HUES64 (cell line): ENCODE measurements around the gene KRTAP19-8.

ENCODE experiments used
- H3K27ac ChIP-seq: 2 replicates; pipeline ENCODE4 v1.7.0; 2013; ENCODE audit warnings: low read depth, low read length, inconsistent platforms
- H3K27me3 ChIP-seq: 2 replicates; pipeline ENCODE4 v1.6.1; 2013; ENCODE audit warnings: mild to moderate bottlenecking, low read length; ENCODE audit not compliant: insufficient read depth
- H3K36me3 ChIP-seq: 2 replicates; pipeline ENCODE4 v1.6.1; 2013; ENCODE audit warnings: mild to moderate bottlenecking, low read length; ENCODE audit not compliant: insufficient read depth
- H3K4me1 ChIP-seq: 2 replicates; pipeline ENCODE4 v1.6.1; 2013; ENCODE audit warnings: mild to moderate bottlenecking, low read length, moderate library complexity; ENCODE audit not compliant: insufficient read depth
- H3K4me3 ChIP-seq: 2 replicates; pipeline ENCODE4 v1.5.1; 2013; ENCODE audit warnings: mild to moderate bottlenecking, low read length, moderate library complexity
- H3K9ac ChIP-seq: 2 replicates; pipeline ENCODE4 v1.6.1; 2013; ENCODE audit warnings: mild to moderate bottlenecking, low read depth, low read length
- H3K9me3 ChIP-seq: 2 replicates; pipeline ENCODE4 v1.6.1; 2013; ENCODE audit warnings: low read depth, low read length; ENCODE audit not compliant: insufficient read depth
- WGBS: fragments of 150-250, 120-280 bp; methylation state at CpG from one replicate; pipeline ENCODE4 v1.1.7; 2013; ENCODE audit warnings: missing lambda C conversion rate; 5-methylcytosine and 5-hydroxymethylcytosine counted together

The KRTAP19-8 gene

GRCh38 chr21:31008355-31008754 is 29.9 kb downstream of the KRTAP19-8 start:
- WGBS: 93% methylated on average over 1 of the region's 1 CpG
- H3K9me3 ChIP-seq: peaks cover 2% of the 10 kb centered on the region; the same call in 1 of the 2 replicates
- H3K9ac ChIP-seq: no peak overlapping the region
- no peak overlapping the region for H3K4me3 ChIP-seq
- H3K27me3 ChIP-seq: no peaks in the 10 kb centered on the region
- H3K27ac ChIP-seq: no peak overlapping the region
- no peaks in the 10 kb centered on the region for H3K36me3 ChIP-seq
- no peaks in the 10 kb centered on the region for H3K4me1 ChIP-seq

DNA sequence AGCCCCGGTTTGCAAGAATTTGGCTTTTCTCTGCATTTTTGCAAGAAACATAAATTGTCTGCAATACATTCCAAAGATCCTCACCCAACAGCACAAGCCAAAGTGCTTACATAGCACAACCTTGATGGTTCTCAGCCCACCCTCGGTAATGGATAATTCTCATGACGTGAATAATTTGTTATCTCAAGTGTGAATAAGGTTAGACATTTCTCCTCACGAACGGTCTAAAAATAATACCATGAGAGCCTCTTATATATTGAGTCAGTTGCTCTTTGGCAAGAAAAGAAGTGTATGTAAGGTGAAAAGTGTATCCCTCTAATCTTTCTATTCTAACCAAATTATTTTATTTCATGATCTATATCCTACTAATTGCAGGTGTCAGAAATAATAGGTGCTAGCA is 33.3 kb downstream of the KRTAP19-8 start:
- WGBS: 94% methylated on average over 5 of the region's 5 CpGs
- Histone ChIP-seq H3K4me3 (no peak overlapping the region), H3K9me3 (peaks cover 2% of the 10 kb centered on the region; the same call in 1 of the 2 replicates), H3K9ac (no peak overlapping the region), H3K36me3 (no peaks in the 10 kb centered on the region), H3K4me1 (no peaks in the 10 kb centered on the region), H3K27ac (no peak overlapping the region), H3K27me3 (no peaks in the 10 kb centered on the region)

DNA sequence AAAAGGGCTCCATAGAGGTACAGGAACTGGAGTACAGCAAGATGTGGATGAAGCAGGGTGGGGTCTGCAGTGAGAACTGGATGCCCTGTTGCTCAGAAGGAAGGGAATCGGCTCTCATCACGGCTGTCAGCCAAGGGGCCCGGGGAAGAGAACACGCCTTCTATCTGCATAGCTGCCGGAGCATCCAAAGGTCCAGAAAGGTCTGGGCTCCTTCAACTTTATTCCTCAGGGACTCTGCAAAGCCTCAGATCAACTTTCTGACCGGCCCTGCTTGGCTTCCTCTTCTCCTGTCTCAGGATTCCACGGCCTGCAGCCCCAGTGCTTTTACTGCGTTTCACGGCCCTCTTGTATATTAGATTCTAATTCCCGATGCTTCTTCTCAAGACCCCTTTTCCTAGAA is 34.8 kb downstream of the KRTAP19-8 start:
- Histone ChIP-seq H3K4me1 (no peaks in the 10 kb centered on the region), H3K9me3 (peaks cover 2% of the 10 kb centered on the region; the same call in 1 of the 2 replicates), H3K27me3 (no peaks in the 10 kb centered on the region), H3K36me3 (no peaks in the 10 kb centered on the region), H3K9ac (no peak overlapping the region), H3K4me3 (no peak overlapping the region), H3K27ac (no peak overlapping the region)
- 96% methylated on average over 10 of the region's 10 CpGs for WGBS

DNA sequence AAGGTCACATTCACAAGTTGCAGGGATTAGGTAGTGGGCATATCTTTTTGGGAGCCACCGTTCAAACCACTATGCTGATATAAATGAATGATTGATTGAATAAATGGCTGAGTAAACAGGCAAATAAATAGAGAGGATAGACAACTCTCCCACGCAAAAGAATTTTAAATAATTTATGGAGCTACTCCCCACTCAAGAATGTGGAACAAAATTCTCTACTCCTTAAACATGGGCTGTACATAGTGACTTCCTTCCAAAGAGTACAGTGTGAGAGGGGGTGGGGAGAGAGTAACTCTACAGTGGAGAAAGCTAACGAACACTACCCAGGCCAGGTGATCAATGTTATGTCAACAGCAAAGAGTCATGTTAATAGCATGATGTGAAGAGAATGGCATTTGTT is 40.7 kb downstream of the KRTAP19-8 start:
- H3K9ac ChIP-seq: no peak overlapping the region
- H3K4me3 ChIP-seq: no peak overlapping the region
- 91% methylated on average over 2 of the region's 3 CpGs for WGBS

GRCh38 chr21:30996728-30997127 is 41.5 kb downstream of the KRTAP19-8 start:
- H3K27me3 ChIP-seq: no peaks in the 10 kb centered on the region
- WGBS: 96% methylated on average over 1 of the region's 2 CpGs
- no peaks in the 10 kb centered on the region for H3K9me3 ChIP-seq
- H3K9ac ChIP-seq: no peak overlapping the region
- no peak overlapping the region for H3K27ac ChIP-seq
- H3K4me1 ChIP-seq: no peaks in the 10 kb centered on the region
- no peaks in the 10 kb centered on the region for H3K36me3 ChIP-seq
- no peak overlapping the region for H3K4me3 ChIP-seq

More for the DNA sequence above, 40.7 kb downstream of the KRTAP19-8 start:
- no peaks in the 10 kb centered on the region for H3K36me3 ChIP-seq
- H3K27ac ChIP-seq: no peak overlapping the region
- H3K4me1 ChIP-seq: no peaks in the 10 kb centered on the region
- no peaks in the 10 kb centered on the region for H3K27me3 ChIP-seq
- H3K9me3 ChIP-seq: no peaks in the 10 kb centered on the region

DNA sequence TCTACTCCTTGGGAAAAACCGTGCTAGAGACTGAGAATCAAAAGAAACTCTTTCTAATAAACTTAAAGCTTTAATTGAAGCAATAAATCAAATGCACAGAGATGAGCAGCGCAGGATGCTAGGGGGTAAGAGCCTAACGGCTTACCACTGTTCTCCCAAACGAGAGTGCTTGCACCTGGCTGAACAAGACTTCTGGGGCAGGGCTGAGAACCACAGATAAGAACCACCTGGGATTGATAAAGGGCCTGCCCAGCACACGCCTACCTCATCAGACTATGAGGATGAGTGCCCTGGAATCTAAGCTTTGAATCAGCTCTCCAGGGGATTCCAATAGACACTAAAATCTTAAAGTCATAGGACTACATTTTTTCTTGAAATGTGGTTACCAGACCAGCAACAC is 43.3 kb downstream of the KRTAP19-8 start:
- Histone ChIP-seq H3K4me1 (no peaks in the 10 kb centered on the region), H3K4me3 (no peak overlapping the region), H3K27me3 (no peaks in the 10 kb centered on the region), H3K9ac (no peak overlapping the region), H3K9me3 (no peaks in the 10 kb centered on the region), H3K27ac (no peak overlapping the region), H3K36me3 (no peaks in the 10 kb centered on the region)
- WGBS: 88% methylated on average over 5 of the region's 5 CpGs

GRCh38 chr21:30990514-30991262 is 47.6 kb downstream of the KRTAP19-8 start:
- H3K4me1 ChIP-seq: no peaks in the 10 kb centered on the region
- no peak overlapping the region for H3K4me3 ChIP-seq
- no peak overlapping the region for H3K9ac ChIP-seq
- no peaks in the 10 kb centered on the region for H3K9me3 ChIP-seq
- H3K27ac ChIP-seq: no peak overlapping the region
- WGBS: 89% methylated on average over 5 of the region's 5 CpGs
- no peaks in the 10 kb centered on the region for H3K36me3 ChIP-seq
- H3K27me3 ChIP-seq: no peaks in the 10 kb centered on the region

DNA sequence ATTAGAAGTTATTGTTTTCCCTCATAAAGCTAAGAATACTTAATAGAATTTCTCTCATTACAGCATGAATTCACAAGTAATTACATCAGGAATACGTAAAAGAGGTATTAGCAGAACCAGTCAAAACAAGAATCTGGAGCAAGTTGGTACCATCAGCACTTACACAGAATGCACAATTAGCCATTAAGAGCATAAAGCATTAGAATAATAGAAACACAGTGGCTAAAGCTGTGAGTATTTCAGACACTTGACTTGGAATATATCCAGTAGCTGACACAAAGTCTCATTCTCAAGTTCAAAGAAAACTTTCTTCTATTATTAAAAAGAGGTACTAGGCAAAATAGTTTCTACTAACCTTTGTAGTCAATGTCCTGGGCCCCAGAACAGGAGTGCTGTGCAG is 49.6 kb downstream of the KRTAP19-8 start:
- Histone ChIP-seq H3K4me3 (no peak overlapping the region), H3K4me1 (no peaks in the 10 kb centered on the region), H3K27ac (no peak overlapping the region), H3K9me3 (no peaks in the 10 kb centered on the region), H3K27me3 (no peaks in the 10 kb centered on the region), H3K9ac (no peak overlapping the region), H3K36me3 (no peaks in the 10 kb centered on the region)
- 100% methylated on average over 1 of the region's 1 CpG for WGBS
